Measurements from ENCODE around the gene JAKMIP1.

JAKMIP1 gene

DNA sequence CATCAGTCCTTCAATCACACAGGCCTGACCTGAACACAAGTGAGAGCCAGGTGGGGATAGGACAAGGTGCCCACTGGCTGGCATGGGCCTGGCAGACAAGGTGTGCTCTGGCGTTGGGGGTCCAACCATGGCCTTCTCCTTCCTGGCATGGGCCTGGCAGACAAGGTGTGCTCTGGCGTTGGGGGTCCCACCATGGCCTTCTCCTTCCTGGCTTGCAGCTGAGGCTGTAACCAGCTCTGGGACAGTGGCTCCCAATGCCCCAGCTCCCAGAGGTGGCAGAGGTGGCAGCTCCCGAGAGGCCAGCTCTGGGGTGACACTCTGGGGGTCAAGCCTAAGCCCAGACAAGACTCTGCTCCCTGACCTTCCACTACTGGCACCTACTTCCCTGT lies 62.6 kb downstream of the JAKMIP1 start:
- TF ChIP-seq SUZ12 (IDR thresholded peaks at IDR 0.05; ENCODE audit: extremely low read depth, insufficient read depth, insufficient read length) (no peak), YY1 (IDR thresholded peaks at IDR 0.05; ENCODE audit: insufficient read depth, insufficient read length) (no peak), ZNF274 (IDR thresholded peaks at IDR 0.05; ENCODE audit: low read depth, low read length) (no peak)
- Histone ChIP-seq H3K36me3 (ENCODE audit: insufficient read depth, insufficient read length, low read length) (no peaks in the 10 kb centered on the region), H3K9ac (ENCODE audit: insufficient read length, low read depth) (no peak overlapping the region), H3K27me3 (ENCODE audit: insufficient read depth, insufficient read length) (no peaks in the 10 kb centered on the region), H3K9me3 (ENCODE audit: insufficient read depth, low read length) (peaks cover 13% of the 10 kb centered on the region; the same call in 1 of the 2 replicates), H3K4me3 (ENCODE audit: insufficient read length, low read depth) (no peak overlapping the region), H3K4me1 (ENCODE audit: insufficient read depth, insufficient read length) (peaks cover 3% of the 10 kb centered on the region)
- no peak for DNase-seq (ENCODE audit: low read depth, low spot score)

DNA sequence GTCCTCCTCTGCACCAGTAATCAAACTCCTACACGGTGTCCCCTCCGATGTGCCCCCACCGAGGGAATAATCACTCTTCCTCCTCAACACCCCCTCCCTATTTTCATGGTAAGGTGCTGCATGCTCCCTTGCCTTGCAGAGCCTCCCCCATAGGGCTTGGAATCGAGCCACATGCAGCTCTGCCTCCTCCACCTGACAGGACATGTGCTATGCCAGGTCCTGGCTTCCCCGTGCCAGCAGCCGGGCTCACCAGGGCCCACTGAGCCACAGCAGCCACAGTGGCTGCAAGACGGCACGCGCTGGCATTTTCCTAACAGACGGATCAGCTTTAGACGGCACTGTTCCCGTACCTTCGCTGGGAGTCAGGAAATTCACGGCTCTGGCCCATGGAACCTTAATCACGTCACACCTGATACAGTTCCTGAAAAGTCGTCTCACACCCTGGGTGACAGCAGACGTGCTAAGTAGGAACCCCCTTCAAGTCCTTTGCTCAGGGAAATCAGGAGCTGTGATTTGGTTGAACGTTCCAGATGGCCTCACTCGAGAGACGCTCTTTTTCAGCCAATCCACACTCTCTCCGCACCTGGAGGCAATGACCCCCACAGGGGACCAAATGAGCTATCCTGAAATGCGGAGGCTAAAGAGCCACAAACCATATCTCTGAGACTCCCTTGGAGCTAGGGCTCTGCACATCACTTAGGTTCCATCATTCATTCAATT lies 63.2 kb downstream of the JAKMIP1 start:
- H3K4me1 ChIP-seq (ENCODE audit: insufficient read depth, insufficient read length): peaks cover 3% of the 10 kb centered on the region
- TF ChIP-seq YY1 (IDR thresholded peaks at IDR 0.05; ENCODE audit: insufficient read depth, insufficient read length) (no peak), SUZ12 (IDR thresholded peaks at IDR 0.05; ENCODE audit: extremely low read depth, insufficient read depth, insufficient read length) (no peak), ZNF274 (IDR thresholded peaks at IDR 0.05; ENCODE audit: low read depth, low read length) (no peak)
- H3K9ac ChIP-seq (ENCODE audit: insufficient read length, low read depth): no peak overlapping the region
- H3K4me3 ChIP-seq (ENCODE audit: insufficient read length, low read depth): no peak overlapping the region
- no peak for DNase-seq (ENCODE audit: low read depth, low spot score)
- H3K36me3 ChIP-seq (ENCODE audit: insufficient read depth, insufficient read length, low read length): no peaks in the 10 kb centered on the region
- peaks cover 13% of the 10 kb centered on the region; the same call in 1 of the 2 replicates for H3K9me3 ChIP-seq (ENCODE audit: insufficient read depth, low read length)
- H3K27me3 ChIP-seq (ENCODE audit: insufficient read depth, insufficient read length): no peaks in the 10 kb centered on the region

DNA sequence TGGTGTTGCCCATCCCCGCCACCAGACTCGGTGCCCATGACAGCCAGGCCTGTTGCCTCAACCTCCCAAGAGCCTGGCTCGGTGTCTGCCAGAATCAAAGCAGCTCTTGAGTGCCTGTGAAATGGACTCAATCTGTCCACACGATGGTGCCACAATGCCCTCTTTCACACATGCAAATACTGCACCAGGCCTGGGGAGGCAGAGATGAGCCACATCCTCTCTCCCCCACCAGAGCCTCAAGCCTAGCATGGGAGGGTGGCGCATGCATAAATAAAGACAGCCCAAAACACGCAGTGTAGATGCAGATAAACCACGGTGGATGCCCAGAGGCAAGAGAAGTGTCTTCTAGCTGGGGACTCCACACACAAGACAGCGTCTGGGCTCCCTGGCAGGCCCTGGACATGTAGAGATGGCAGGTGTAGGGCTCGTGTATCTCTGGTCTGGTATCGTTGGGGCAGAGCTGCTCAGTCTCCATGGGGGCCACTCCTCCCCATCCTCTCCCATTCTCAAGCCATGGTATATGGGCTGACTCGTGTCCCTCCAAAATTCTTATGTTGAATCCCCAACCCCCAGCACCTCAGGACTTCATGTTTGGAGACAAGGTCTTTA lies 65.6 kb downstream of the JAKMIP1 start:
- Histone ChIP-seq H3K9me3 (ENCODE audit: insufficient read depth, low read length) (peaks cover 13% of the 10 kb centered on the region; the same call in 1 of the 2 replicates), H3K4me3 (ENCODE audit: insufficient read length, low read depth) (no peak overlapping the region), H3K36me3 (ENCODE audit: insufficient read depth, insufficient read length, low read length) (no peaks in the 10 kb centered on the region), H3K9ac (ENCODE audit: insufficient read length, low read depth) (no peak overlapping the region), H3K27me3 (ENCODE audit: insufficient read depth, insufficient read length) (no peaks in the 10 kb centered on the region), H3K4me1 (ENCODE audit: insufficient read depth, insufficient read length) (peaks cover 3% of the 10 kb centered on the region)
- DNase-seq (ENCODE audit: low read depth, low spot score): no peak
- no peak for TF ChIP-seq YY1 (IDR thresholded peaks at IDR 0.05; ENCODE audit: insufficient read depth, insufficient read length)
- TF ChIP-seq SUZ12 (IDR thresholded peaks at IDR 0.05; ENCODE audit: extremely low read depth, insufficient read depth, insufficient read length): no peak
- no peak for TF ChIP-seq ZNF274 (IDR thresholded peaks at IDR 0.05; ENCODE audit: low read depth, low read length)

- no peaks in the 10 kb centered on the region for H3K27me3 ChIP-seq (ENCODE audit: insufficient read depth, insufficient read length)
- no peak for DNase-seq (ENCODE audit: low read depth, low spot score)
- TF ChIP-seq YY1 (IDR thresholded peaks at IDR 0.05; ENCODE audit: insufficient read depth, insufficient read length) (no peak), SUZ12 (IDR thresholded peaks at IDR 0.05; ENCODE audit: extremely low read depth, insufficient read depth, insufficient read length) (no peak)
- no peak overlapping the region for H3K9ac ChIP-seq (ENCODE audit: insufficient read length, low read depth)
- no peaks in the 10 kb centered on the region for H3K36me3 ChIP-seq (ENCODE audit: insufficient read depth, insufficient read length, low read length)
- peaks cover 3% of the 10 kb centered on the region for H3K4me1 ChIP-seq (ENCODE audit: insufficient read depth, insufficient read length)
- no peak overlapping the region for H3K4me3 ChIP-seq (ENCODE audit: insufficient read length, low read depth)
- peaks cover 13% of the 10 kb centered on the region; the same call in 1 of the 2 replicates for H3K9me3 ChIP-seq (ENCODE audit: insufficient read depth, low read length)
These were observed 67.6 kb downstream of the JAKMIP1 start for GRCh38 chr4:6132716-6133115.

GRCh38 chr4:6128221-6128850 lies 72.0 kb downstream of the JAKMIP1 start:
- no peaks in the 10 kb centered on the region for H3K36me3 ChIP-seq (ENCODE audit: insufficient read depth, insufficient read length, low read length)
- H3K9me3 ChIP-seq (ENCODE audit: insufficient read depth, low read length): no peaks in the 10 kb centered on the region
- H3K27me3 ChIP-seq (ENCODE audit: insufficient read depth, insufficient read length): no peaks in the 10 kb centered on the region
- TF ChIP-seq SUZ12 (IDR thresholded peaks at IDR 0.05; ENCODE audit: extremely low read depth, insufficient read depth, insufficient read length): no peak
- no peak for TF ChIP-seq YY1 (IDR thresholded peaks at IDR 0.05; ENCODE audit: insufficient read depth, insufficient read length)
- TF ChIP-seq ZNF274 (IDR thresholded peaks at IDR 0.05; ENCODE audit: low read depth, low read length): no peak
- no peak overlapping the region for H3K4me3 ChIP-seq (ENCODE audit: insufficient read length, low read depth)
- no peaks in the 10 kb centered on the region for H3K4me1 ChIP-seq (ENCODE audit: insufficient read depth, insufficient read length)
- H3K9ac ChIP-seq (ENCODE audit: insufficient read length, low read depth): no peak overlapping the region
- DNase-seq (ENCODE audit: low read depth, low spot score): no peak

DNA sequence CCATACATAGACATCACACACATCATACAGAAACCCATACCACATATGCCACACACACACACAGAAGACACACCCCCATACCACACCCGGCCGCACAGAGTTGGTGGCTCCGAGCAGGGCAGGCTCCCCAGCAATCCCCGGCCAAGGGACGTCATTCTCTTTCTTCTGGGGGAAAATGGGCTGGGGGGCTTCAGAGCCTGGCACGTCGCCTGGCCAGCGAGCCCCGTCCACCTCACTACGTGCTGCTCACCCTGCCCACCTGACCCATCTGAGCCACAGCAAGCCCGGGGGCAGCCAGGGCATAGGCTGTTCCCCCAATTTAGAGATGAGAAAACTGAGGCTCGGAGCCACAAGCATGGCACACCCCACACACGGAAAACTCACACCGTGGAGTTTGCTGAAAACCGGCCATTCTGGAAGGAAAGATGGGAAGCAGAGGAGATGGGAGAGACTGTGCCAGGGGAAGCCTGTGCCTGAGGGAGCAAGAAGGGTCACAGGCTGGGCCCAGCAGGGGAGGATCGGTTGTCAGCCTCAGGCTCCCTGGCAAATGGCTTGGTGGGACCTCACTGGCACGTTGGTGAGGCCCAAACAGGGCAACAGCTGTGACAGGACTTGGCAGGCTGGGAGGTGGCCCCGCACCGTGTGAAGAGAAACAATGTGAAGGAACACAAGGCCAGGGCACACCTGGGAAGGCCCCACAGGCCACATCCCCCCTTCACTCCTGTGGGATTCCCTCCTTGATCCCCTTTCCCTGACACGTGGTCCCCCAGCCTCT lies 73.2 kb downstream of the JAKMIP1 start:
- H3K4me3 ChIP-seq (ENCODE audit: insufficient read length, low read depth): no peak overlapping the region
- H3K36me3 ChIP-seq (ENCODE audit: insufficient read depth, insufficient read length, low read length): no peaks in the 10 kb centered on the region
- TF ChIP-seq ZNF274 (IDR thresholded peaks at IDR 0.05; ENCODE audit: low read depth, low read length) (no peak), SUZ12 (IDR thresholded peaks at IDR 0.05; ENCODE audit: extremely low read depth, insufficient read depth, insufficient read length) (no peak), YY1 (IDR thresholded peaks at IDR 0.05; ENCODE audit: insufficient read depth, insufficient read length) (no peak)
- no peaks in the 10 kb centered on the region for H3K9me3 ChIP-seq (ENCODE audit: insufficient read depth, low read length)
- no peaks in the 10 kb centered on the region for H3K27me3 ChIP-seq (ENCODE audit: insufficient read depth, insufficient read length)
- H3K9ac ChIP-seq (ENCODE audit: insufficient read length, low read depth): no peak overlapping the region
- no peak for DNase-seq (ENCODE audit: low read depth, low spot score)
- H3K4me1 ChIP-seq (ENCODE audit: insufficient read depth, insufficient read length): no peaks in the 10 kb centered on the region

Data from NT2/D1 (cell line).